Cardiac septum (tissue), 1 donor: ENCODE measurements around the gene MAP2K3. TPM values are rescaled to one million over a fixed set of nuclear protein-coding genes. Genes with fewer than 3 reads are reported as not detected.

Experiments used
- DNase-seq: peaks from one replicate; pipeline ENCODE4 v3.0.0-alpha.2; 2020; ENCODE audit warnings: low spot score
- intact Hi-C: fragments of 100-400 bp; cut with DNase I; formaldehyde crosslinking; loops from one replicate; pipeline ENCODE4 v1.14.0; 2022
- total RNA-seq: library from RNA; stranded (reverse); fragmentation: NEBNext Ultra II Directional; extraction: Animal tissue kit (Norgen Biotek cat#: 25700); gene quantifications from one replicate; pipeline ENCODE4 v1.2.1, GENCODE V29; 2021
- donor health status: DM: no; HTN: no; CAD: no.

MAP2K3 gene
- total RNA-seq, 1 donor from 2014 or later, result 70.5 TPM

DNA sequence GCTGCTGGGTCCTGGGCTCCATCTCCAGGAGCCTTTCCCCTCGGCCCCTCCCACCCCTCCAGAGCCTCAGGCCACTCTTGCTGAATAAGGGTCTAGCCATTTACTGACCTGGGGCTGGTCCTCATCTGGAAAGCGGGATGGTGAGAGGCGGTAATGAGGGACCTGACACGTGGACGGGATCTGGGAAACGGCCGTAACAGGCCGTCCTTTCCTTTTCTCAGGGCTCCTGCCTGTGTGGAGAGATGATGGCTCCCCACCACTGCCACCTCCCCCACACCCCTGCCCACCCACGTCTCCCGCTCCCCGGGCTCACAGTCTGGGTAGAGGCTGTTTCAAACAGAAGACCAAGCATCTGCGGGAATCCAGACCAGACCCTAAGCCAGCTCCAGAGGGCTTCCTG lies 71.1 kb downstream of the MAP2K3 start:
- DNase-seq, result no peak
- intact Hi-C loops, result no loop called here

DNA sequence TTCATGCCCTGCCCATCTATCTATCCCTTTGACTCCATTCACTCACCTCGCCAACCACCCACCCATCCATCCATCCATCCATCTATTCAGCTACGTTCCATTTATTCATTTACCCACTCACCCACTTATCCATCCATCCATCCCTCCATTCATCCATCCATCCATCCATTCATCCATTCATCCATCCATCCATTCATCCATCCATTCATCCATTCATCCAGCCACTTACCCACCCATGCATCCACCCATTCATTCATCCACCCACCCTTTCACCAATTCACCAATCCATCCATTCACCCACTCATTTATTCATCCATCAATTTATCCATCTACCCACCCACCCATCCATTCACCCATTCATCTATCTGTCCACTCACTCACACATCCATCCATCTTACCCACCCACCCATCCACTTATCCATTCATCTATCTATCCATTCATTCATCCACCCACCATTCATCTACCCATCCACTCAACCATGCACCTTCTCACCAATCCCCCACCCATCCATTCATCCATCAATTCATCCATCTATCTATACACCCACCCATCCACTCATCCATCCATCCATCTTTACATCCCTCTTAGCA lies 72.1 kb downstream of the MAP2K3 start:
- DNase-seq, result no peak
- intact Hi-C loops, result no loop called here

GRCh38 chr17:21357281-21357680 lies 72.8 kb downstream of the MAP2K3 start:
- DNase-seq, result no peak
- intact Hi-C loops, result no loop called here

DNA sequence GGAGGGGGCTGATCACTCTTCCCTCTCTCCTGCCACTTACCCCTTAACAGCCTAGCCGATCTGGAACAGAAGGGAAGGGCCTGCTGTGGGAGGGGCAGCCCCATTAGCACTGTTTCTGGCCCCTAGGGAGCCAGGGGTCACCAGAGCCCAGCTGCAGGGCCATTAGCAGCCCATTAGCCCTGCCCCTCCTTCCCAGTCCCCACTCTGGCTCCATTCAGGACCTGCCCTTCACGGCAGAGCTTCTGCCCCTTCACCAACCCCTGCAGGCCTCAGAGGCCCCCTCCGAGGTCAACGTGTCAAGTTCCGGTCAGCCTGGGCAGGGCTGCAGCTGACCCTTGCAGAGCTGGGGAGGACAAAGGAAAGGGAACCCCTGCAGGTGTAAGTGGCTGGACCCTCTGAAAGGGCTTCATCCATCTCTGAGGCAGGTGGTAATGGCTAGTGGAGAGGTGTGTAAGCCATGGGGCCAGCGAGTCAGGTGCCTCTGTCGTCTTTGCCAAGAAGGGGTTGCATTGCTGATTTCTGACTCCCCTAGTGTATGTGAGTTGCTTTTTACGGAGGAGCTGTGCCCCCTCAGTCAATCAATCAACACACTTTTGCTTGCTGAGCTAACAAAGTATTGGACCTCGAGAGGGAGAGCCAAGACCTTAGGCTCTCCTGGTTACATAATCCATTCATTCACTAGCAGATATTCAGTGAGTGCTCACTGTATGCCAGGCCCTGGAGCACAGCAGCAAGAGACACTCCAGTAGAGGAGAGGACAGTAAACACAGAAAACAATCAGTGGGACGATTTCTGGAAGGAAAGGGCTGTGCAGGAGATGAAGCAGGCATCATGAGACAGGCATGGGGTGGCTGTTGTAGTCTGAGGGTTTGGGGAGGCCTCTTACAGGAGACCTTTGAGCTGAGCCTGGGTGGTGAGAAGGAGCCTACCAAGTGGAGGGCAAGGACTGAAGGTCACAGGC lies 73.5 kb downstream of the MAP2K3 start:
- intact Hi-C loops, result no loop called here
- no peak for DNase-seq

DNA sequence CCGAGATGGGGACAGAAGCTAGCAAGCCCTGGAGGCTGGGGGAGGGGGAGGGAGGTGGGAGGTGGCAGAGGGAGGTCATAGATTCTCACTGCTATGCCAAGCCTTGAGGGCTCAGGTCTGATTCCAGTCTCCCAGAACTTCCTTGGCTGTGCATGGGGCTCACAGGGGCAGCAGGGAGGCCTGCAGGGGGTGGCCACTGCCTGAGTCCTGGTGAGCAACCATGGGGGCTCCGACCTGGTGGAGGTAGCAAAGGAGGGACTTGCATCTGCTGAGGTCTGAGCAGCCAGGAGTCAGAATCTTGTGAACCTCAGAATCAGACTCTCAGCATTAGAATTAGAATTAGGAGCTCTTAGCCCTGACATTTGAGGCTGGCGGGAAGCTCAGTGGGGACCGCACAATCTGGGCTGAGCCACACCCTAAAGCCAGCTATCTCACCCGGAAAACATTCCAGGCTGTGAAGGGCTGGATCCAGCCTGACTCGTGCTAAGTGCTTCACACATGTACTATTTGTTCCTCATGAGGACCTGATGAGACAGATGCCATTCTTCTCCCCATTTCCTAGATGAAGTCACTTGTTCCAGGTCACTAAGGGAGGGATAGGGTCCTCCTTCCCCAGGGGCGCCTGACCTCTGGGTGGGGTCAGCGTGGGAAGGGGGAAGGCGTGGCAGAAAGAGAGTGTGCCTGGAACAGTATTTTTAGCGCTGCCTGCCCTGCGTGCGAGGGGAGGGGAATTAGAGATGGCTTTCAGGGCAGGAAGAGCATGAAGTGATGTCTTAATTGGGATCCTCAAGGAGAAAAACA lies 74.4 kb downstream of the MAP2K3 start:
- DNase-seq, result no peak
- intact Hi-C loops, result no loop called here

DNA sequence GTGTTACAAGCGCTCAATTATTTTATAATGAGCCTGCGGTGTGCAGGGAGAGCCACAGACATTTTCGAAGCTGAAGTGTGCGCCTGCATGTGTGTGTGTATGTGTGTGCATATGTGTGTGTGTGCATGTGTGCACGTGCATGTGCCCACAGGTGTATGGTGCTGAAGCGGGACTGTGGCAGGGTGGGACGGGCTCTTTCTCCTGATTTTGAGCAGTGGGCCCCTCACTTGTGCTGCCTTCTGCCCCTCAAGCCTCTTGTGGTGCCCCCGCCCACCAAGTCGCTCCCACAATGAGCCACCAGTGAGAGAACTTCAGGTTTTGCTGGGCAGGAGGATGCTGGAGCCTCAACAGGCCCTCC lies 75.0 kb downstream of the MAP2K3 start:
- DNase-seq, result no peak

GRCh38 chr17:21360048-21360447 lies 75.5 kb downstream of the MAP2K3 start:
- intact Hi-C loops, result no loop called here
- no peak for DNase-seq

More for the DNA sequence above, 75.0 kb downstream of the MAP2K3 start:
- intact Hi-C loops, result no loop called here

- no peak for DNase-seq
- intact Hi-C loops, result no loop called here
Observed at GRCh38 chr17:21361020-21361809, 76.7 kb downstream of the MAP2K3 start.

GRCh38 chr17:21362331-21362931 lies 77.9 kb downstream of the MAP2K3 start:
- DNase-seq, result no peak
- intact Hi-C loops, result no loop called here

DNA sequence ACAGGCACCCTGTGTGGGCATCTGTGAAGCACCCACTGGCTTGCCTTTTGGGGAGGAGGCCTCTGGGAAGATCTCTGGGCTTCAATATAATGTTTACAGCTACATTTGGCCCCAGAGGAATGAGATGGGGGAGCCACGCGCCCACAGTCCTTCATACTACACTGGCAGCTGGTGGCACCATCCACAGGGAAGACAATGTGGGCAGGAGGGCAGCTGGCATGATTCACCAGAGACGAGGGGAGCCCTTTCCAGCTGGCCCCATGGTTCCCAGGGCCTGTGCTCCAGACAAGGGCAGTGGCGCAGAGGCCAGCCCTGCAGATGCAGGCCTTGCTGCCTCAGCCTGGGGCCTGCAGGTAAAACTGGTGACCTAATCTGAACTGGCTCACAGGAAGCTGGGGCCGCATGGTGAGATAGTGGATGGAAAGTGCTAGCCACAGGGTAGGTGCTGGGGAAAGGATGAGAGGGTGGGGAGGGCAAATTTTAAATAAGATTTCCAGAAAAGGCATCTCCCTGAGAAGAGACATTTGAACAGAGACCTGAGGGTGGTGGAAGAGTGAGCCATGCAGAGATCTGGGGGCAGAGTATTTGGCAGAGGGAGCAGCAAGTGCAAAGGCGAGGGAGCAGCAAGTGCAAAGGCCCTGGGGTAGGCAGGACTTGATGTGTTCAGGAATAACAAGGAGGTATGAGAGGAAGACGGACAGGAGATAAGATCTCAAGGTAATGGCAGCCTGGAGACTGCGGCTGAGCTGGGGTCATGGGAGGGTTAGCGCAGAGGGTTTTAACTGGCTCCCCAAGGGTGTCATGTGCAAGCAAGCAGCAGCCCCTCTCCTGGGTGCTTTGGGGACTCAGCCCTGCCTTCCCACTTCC lies 79.5 kb downstream of the MAP2K3 start:
- intact Hi-C loops, result no loop called here
- DNase-seq, result no peak

Other genes with a start within 250 kb of the MAP2K3 start
- gene USP22, start 241.7 kb upstream of the MAP2K3 start, total RNA-seq, result 200 TPM
- 37.4 TPM for gene DHRS7B, start 157.7 kb upstream of the MAP2K3 start, total RNA-seq
- 32.0 TPM for gene TMEM11, start 70.5 kb upstream of the MAP2K3 start, total RNA-seq
- 14.4 TPM for gene NATD1, start 31.3 kb upstream of the MAP2K3 start, total RNA-seq
- gene KCNJ12, start 91.6 kb downstream of the MAP2K3 start, total RNA-seq, result 11.3 TPM